OCI-LY1 (cell line): ENCODE data around the gene KCNMA1.

Experiments
- H2AFZ ChIP-seq: fragments of 200-600 bp; sonication (generic), shearing (Covaris generic); 2 replicates; pipeline ENCODE4 v1.6.0; 2014; ENCODE audit warnings: antibody characterized with exemption, mild to moderate bottlenecking, low read length
- H3F3A ChIP-seq: fragments of 200-600 bp; sonication (generic), shearing (Covaris generic); 2 replicates; pipeline ENCODE4 v1.6.0; 2014; ENCODE audit warnings: mild to moderate bottlenecking, antibody characterized with exemption, low read length, moderate library complexity; ENCODE audit not compliant: insufficient read depth
- H3K27ac ChIP-seq: fragments of 200-600 bp; sonication (generic); 2 replicates; pipeline ENCODE4 v1.5.1; 2014; ENCODE audit warnings: low read length, mixed run types, mild to moderate bottlenecking, low read depth; ENCODE audit not compliant: poor library complexity, severe bottlenecking
- H3K27me3 ChIP-seq: fragments of 200-600 bp; sonication (generic); 2 replicates; pipeline ENCODE4 v1.6.0; 2014; ENCODE audit warnings: antibody characterized with exemption, mild to moderate bottlenecking, low read length, moderate library complexity; ENCODE audit not compliant: insufficient read depth
- H3K36me3 ChIP-seq: fragments of 200-600 bp; sonication (generic); 2 replicates; pipeline ENCODE4 v1.6.1; 2014; ENCODE audit warnings: mild to moderate bottlenecking, antibody characterized with exemption, low read length, moderate library complexity, mixed read lengths; ENCODE audit not compliant: insufficient read depth
- H3K4me1 ChIP-seq: fragments of 200-600 bp; sonication (generic); 2 replicates; pipeline ENCODE4 v1.5.1; 2014; ENCODE audit warnings: mild to moderate bottlenecking, low read length, moderate library complexity; ENCODE audit not compliant: insufficient read depth, severe bottlenecking
- H3K4me2 ChIP-seq: fragments of 200-600 bp; sonication (generic), shearing (Covaris generic); 2 replicates; pipeline ENCODE4 v1.6.1; 2014; ENCODE audit warnings: low read length
- H3K4me3 ChIP-seq: fragments of 200-600 bp; sonication (generic); 2 replicates; pipeline ENCODE4 v1.5.1; 2014; ENCODE audit warnings: low read length, low read depth, mild to moderate bottlenecking, mixed read lengths; ENCODE audit not compliant: poor library complexity, severe bottlenecking
- H3K79me2 ChIP-seq: fragments of 200-600 bp; shearing (Covaris generic); 2 replicates; pipeline ENCODE4 v1.6.1; 2016; ENCODE audit warnings: mixed run types, low read length, mixed read lengths; ENCODE audit not compliant: insufficient read depth
- H3K9ac ChIP-seq: fragments of 200-600 bp; sonication (generic), shearing (Covaris generic); 2 replicates; pipeline ENCODE4 v1.6.1; 2014; ENCODE audit warnings: mild to moderate bottlenecking, low read length, mixed read lengths
- H3K9me2 ChIP-seq: fragments of 200-600 bp; sonication (generic), shearing (Covaris generic); 2 replicates; pipeline ENCODE4 v1.6.1; 2014; ENCODE audit warnings: low read depth, mild to moderate bottlenecking, low read length, mixed read lengths
- H3K9me3 ChIP-seq: fragments of 200-600 bp; shearing (Covaris generic); 2 replicates; pipeline ENCODE4 v1.6.1; 2014; ENCODE audit warnings: low read length, mixed read lengths
- H4K20me1 ChIP-seq: fragments of 200-600 bp; sonication (generic), shearing (Covaris generic); 2 replicates; pipeline ENCODE4 v1.6.0; 2016; ENCODE audit warnings: mild to moderate bottlenecking, low read length; ENCODE audit not compliant: insufficient read depth
- EZH2 ChIP-seq: fragments of 200-600 bp; sonication (generic), shearing (Covaris generic); IDR thresholded peaks from 2 replicates; pipeline ENCODE4 v1.8.0; 2017; ENCODE audit warnings: borderline replicate concordance, mixed run types, mild to moderate bottlenecking, antibody characterized with exemption, low read length, moderate library complexity, mixed read lengths
- TF ChIP-seq, protein P1 (sequence below): fragments of 200-600 bp; sonication (generic), shearing (Covaris generic); IDR thresholded peaks from 2 replicates; pipeline ENCODE4 v1.5.1; 2017; ENCODE audit warnings: mild to moderate bottlenecking, antibody characterized with exemption, low read length, moderate library complexity, mixed read lengths

The KCNMA1 gene

DNA sequence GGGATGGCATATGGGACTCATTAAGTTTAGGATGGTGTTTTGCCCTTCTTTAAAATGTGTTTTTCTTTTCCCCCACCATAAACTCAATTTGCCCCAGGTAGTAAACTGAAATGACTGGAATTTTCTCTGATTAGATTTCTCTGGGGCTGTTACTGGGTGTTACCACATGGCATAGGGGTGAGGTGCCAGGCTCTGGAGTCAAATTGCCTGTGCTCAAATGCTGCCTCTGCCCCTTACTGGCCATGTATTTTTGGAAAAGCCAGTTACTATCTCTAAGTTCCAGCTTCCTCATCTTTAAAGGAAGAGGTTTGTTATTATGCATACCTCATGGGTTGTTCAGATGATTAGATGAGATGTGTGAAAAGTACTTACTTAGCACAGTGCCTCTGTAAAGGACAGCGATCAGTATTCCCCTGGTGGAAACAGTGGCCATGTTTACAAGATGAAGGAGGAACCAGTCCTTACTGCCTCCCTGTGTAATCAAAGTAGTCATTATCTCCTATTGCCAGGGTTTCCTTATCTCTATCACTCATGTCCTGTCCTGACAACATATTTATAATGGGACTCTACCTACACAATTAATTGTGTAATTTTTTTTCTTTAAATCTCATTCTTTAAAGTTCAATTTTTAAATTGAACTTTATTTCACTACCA, 352.0 kb downstream of the KCNMA1 start:
- no peak overlapping the region for H2AFZ ChIP-seq
- no peak for TF ChIP-seq EZH2
- TF ChIP-seq, protein P1, sequence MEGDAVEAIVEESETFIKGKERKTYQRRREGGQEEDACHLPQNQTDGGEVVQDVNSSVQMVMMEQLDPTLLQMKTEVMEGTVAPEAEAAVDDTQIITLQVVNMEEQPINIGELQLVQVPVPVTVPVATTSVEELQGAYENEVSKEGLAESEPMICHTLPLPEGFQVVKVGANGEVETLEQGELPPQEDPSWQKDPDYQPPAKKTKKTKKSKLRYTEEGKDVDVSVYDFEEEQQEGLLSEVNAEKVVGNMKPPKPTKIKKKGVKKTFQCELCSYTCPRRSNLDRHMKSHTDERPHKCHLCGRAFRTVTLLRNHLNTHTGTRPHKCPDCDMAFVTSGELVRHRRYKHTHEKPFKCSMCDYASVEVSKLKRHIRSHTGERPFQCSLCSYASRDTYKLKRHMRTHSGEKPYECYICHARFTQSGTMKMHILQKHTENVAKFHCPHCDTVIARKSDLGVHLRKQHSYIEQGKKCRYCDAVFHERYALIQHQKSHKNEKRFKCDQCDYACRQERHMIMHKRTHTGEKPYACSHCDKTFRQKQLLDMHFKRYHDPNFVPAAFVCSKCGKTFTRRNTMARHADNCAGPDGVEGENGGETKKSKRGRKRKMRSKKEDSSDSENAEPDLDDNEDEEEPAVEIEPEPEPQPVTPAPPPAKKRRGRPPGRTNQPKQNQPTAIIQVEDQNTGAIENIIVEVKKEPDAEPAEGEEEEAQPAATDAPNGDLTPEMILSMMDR, result no peak
- H3K9me2 ChIP-seq, result no peaks in the 10 kb centered on the region
- no peaks in the 10 kb centered on the region for H4K20me1 ChIP-seq
- H3K27me3 ChIP-seq, result no peaks in the 10 kb centered on the region
- H3K4me2 ChIP-seq, result no peak overlapping the region
- no peaks in the 10 kb centered on the region for H3K9me3 ChIP-seq
- no peaks in the 10 kb centered on the region for H3K4me1 ChIP-seq
- no peaks in the 10 kb centered on the region for H3K79me2 ChIP-seq
- no peaks in the 10 kb centered on the region for H3F3A ChIP-seq
- H3K9ac ChIP-seq, result no peak overlapping the region
- H3K27ac ChIP-seq, result no peak overlapping the region
- H3K36me3 ChIP-seq, result no peaks in the 10 kb centered on the region
- H3K4me3 ChIP-seq, result no peak overlapping the region

DNA sequence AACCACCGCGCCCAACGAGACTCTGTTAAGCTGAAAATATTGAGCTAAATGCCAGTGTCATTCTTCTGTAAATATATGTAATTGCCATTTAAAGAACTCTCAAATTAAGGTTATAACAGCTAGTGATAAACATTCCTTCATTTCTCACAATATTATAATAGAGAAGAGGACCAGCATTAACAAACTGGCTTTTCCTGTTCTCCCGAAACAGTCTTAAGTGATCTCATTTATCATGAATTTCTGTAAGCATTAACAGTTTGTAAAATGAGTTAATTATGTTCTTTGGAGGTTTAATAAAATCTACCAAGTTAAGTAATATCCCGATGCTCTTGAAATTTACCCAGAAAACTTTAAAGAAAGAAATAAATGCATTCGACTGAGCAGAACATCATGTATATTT, 352.8 kb downstream of the KCNMA1 start:
- no peak overlapping the region for H3K27ac ChIP-seq
- no peak for TF ChIP-seq EZH2
- TF ChIP-seq, protein P1, result no peak
- H3F3A ChIP-seq, result no peaks in the 10 kb centered on the region
- no peaks in the 10 kb centered on the region for H3K4me1 ChIP-seq
- no peaks in the 10 kb centered on the region for H3K36me3 ChIP-seq
- H3K27me3 ChIP-seq, result no peaks in the 10 kb centered on the region
- no peaks in the 10 kb centered on the region for H3K9me2 ChIP-seq
- no peak overlapping the region for H2AFZ ChIP-seq
- H3K9ac ChIP-seq, result no peak overlapping the region
- no peak overlapping the region for H3K4me2 ChIP-seq
- no peaks in the 10 kb centered on the region for H3K79me2 ChIP-seq
- H3K9me3 ChIP-seq, result no peaks in the 10 kb centered on the region
- H4K20me1 ChIP-seq, result no peaks in the 10 kb centered on the region
- no peak overlapping the region for H3K4me3 ChIP-seq

DNA sequence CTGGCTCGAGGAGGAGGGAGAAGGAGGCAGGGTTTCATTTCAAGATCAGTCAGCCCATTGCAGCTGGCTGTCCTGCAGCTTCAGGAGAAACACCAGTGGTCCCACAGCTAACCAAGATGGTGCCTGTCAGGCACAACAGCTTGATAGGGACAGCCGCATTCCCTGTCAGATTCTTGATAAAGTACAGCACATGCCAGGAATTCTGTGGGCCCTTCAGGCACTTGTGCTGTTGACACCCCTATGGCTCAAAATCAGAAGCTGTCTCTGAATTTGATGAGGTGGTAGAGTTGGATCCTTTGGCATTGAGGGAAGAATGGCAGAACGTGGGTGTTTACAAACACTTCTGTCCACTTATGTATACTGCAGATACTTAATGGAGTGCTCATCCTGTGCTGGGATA, 354.3 kb downstream of the KCNMA1 start:
- Histone ChIP-seq H4K20me1 (no peaks in the 10 kb centered on the region), H3F3A (no peaks in the 10 kb centered on the region), H3K9me3 (no peaks in the 10 kb centered on the region), H3K4me1 (no peaks in the 10 kb centered on the region), H3K4me3 (no peak overlapping the region), H3K79me2 (no peaks in the 10 kb centered on the region), H3K4me2 (no peak overlapping the region), H3K9ac (no peak overlapping the region), H3K36me3 (no peaks in the 10 kb centered on the region), H3K27me3 (no peaks in the 10 kb centered on the region), H3K9me2 (no peaks in the 10 kb centered on the region), H2AFZ (no peak overlapping the region), H3K27ac (no peak overlapping the region)
- no peak for TF ChIP-seq EZH2
- TF ChIP-seq, protein P1, result no peak
